ENCODE data around the gene ETAA1.

The ETAA1 gene

GRCh38 chr2:67399144-67399543 lies 2.0 kb downstream of the ETAA1 start:
- POLR2A ChIA-PET = no interaction called here
- no peak overlapping the region for H3K4me3 ChIP-seq (ENCODE audit: low read depth, low read length)
- no peak for TF ChIP-seq CTCF (IDR thresholded peaks at IDR 0.05; ENCODE audit: insufficient read depth, low read length, missing control alignments)
- CTCF ChIA-PET = interaction anchor here (1.1 kb wide), 1 partner anchor 448 kb away, joined by 4 read pairs; no protein-coding TSS in a partner anchor
- DNase-seq (ENCODE audit: low read depth, low spot score) = no peak

- ChIA-PET CTCF (no interaction called here), POLR2A (interaction anchor here (0.7 kb wide), 1 partner anchor 967 kb away, joined by 3 read pairs; no protein-coding TSS in a partner anchor)
- TF ChIP-seq CTCF (IDR thresholded peaks at IDR 0.05; ENCODE audit: insufficient read depth, low read length, missing control alignments) = no peak
- DNase-seq (ENCODE audit: low read depth, low spot score) = no peak
- no peak overlapping the region for H3K4me3 ChIP-seq (ENCODE audit: low read depth, low read length)
Observed at GRCh38 chr2:67399831-67400489, 2.8 kb downstream of the ETAA1 start.

GRCh38 chr2:67400560-67401485 lies 3.7 kb downstream of the ETAA1 start:
- ChIA-PET POLR2A (interaction anchor here (0.7 to 0.8 kb wide), 2 partner anchors 140 to 967 kb away, joined by 3 read pairs; no protein-coding TSS in a partner anchor), CTCF (interaction anchor here (1.6 kb wide), 1 partner anchor 250 kb away, joined by 5 read pairs; no protein-coding TSS in a partner anchor)
- no peak overlapping the region for H3K4me3 ChIP-seq (ENCODE audit: low read depth, low read length)
- no peak for DNase-seq (ENCODE audit: low read depth, low spot score)
- no peak for TF ChIP-seq CTCF (IDR thresholded peaks at IDR 0.05; ENCODE audit: insufficient read depth, low read length, missing control alignments)

GRCh38 chr2:67408346-67408745 lies 11.2 kb downstream of the ETAA1 start:
- DNase-seq (ENCODE audit: low read depth, low spot score) = no peak
- ChIA-PET POLR2A (no interaction called here), CTCF (no interaction called here)
- H3K4me3 ChIP-seq (ENCODE audit: low read depth, low read length) = no peak overlapping the region
- no peak for TF ChIP-seq CTCF (IDR thresholded peaks at IDR 0.05; ENCODE audit: insufficient read depth, low read length, missing control alignments)

- ChIA-PET CTCF (no interaction called here), POLR2A (no interaction called here)
- DNase-seq (ENCODE audit: low read depth, low spot score) = no peak
- no peak for TF ChIP-seq CTCF (IDR thresholded peaks at IDR 0.05; ENCODE audit: insufficient read depth, low read length, missing control alignments)
- H3K4me3 ChIP-seq (ENCODE audit: low read depth, low read length) = no peak overlapping the region
Observed at GRCh38 chr2:67412424-67412823, 15.3 kb downstream of the ETAA1 start.

GRCh38 chr2:67414867-67415266 lies 17.7 kb downstream of the ETAA1 start:
- no peak for DNase-seq (ENCODE audit: low read depth, low spot score)
- ChIA-PET CTCF (no interaction called here), POLR2A (no interaction called here)
- no peak for TF ChIP-seq CTCF (IDR thresholded peaks at IDR 0.05; ENCODE audit: insufficient read depth, low read length, missing control alignments)
- H3K4me3 ChIP-seq (ENCODE audit: low read depth, low read length) = no peak overlapping the region
